GDM1 (cell line): ENCODE measurements around the gene LBH.
"Not testable (repeated sequence)": the region's sequence is repeated elsewhere in the genome, so short reads cannot be mapped to it uniquely, and the experiment has no call there.

ENCODE experiments used
- DNase-seq: peaks from one replicate; lab custom pipeline; 2025; lab: John Stamatoyannopoulos, UW

Gene LBH

GRCh38 chr2:30259071-30259470, 27.7 kb downstream of the LBH start:
- DNase-seq, result no peak

- no peak for DNase-seq
Observed at GRCh38 chr2:30259827-30260679, 28.7 kb downstream of the LBH start.

GRCh38 chr2:30260941-30261340, 29.6 kb downstream of the LBH start:
- DNase-seq, result no peak

GRCh38 chr2:30261695-30262211, 30.4 kb downstream of the LBH start:
- DNase-seq, result no peak

- DNase-seq, result no peak
Observed at GRCh38 chr2:30262716-30263309, 31.5 kb downstream of the LBH start.

- no peak for DNase-seq
Observed at GRCh38 chr2:30264274-30264673, 32.9 kb downstream of the LBH start.

GRCh38 chr2:30265052-30266015, 34.0 kb downstream of the LBH start:
- no peak for DNase-seq

GRCh38 chr2:30266051-30266621, 34.8 kb downstream of the LBH start:
- DNase-seq, result peak; percentile 2

GRCh38 chr2:30266705-30267104, 35.4 kb downstream of the LBH start:
- DNase-seq, result no peak

GRCh38 chr2:30267161-30267975, 36.0 kb downstream of the LBH start:
- no peak for DNase-seq

GRCh38 chr2:30268296-30268871, 37.0 kb downstream of the LBH start:
- no peak for DNase-seq

- not testable (repeated sequence) for DNase-seq
Observed at GRCh38 chr2:30269114-30269770, 37.9 kb downstream of the LBH start.

GRCh38 chr2:30269771-30270145, 38.4 kb downstream of the LBH start:
- no peak for DNase-seq

- DNase-seq, result no peak
Observed at GRCh38 chr2:30270166-30270565, 38.8 kb downstream of the LBH start.

GRCh38 chr2:30271301-30271700, 40.0 kb downstream of the LBH start:
- no peak for DNase-seq

GRCh38 chr2:30272286-30272685, 41.0 kb downstream of the LBH start:
- no peak for DNase-seq

- no peak for DNase-seq
Observed at GRCh38 chr2:30272761-30273573, 41.6 kb downstream of the LBH start.

- no peak for DNase-seq
Observed at GRCh38 chr2:30273574-30273929, 42.2 kb downstream of the LBH start.

- no peak for DNase-seq
Observed at GRCh38 chr2:30275256-30275655, 43.9 kb downstream of the LBH start.
